Esophagus muscularis mucosa (tissue), 4 donors: Measurements from ENCODE around the gene SLC9A4.

Experiments used
- CTCF ChIP-seq, 3 experiments: fragments of 200-600 bp in 2 of 3; fragments of 450-650 bp in 1 of 3; sonication (generic) in 2 of 3; IDR thresholded peaks; one replicate each; pipeline ENCODE4 v1.5.1; 2017 to 2019; ENCODE audit warnings: antibody characterized with exemption in 3 of 3, mild to moderate bottlenecking in 2 of 3, moderate library complexity in 1 of 3
- EP300 ChIP-seq: sonication (generic); formaldehyde crosslinking; IDR thresholded peaks from one replicate; pipeline ENCODE4 v1.6.1; 2017; ENCODE audit warnings: antibody characterized with exemption
- POLR2AphosphoS5 ChIP-seq, 2 donors: sonication (generic); formaldehyde crosslinking; IDR thresholded peaks; one replicate each; pipeline ENCODE4 v1.6.1; 2017; ENCODE audit warnings: antibody characterized with exemption in 2 of 2

- TF ChIP-seq EP300 (no peak), POLR2AphosphoS5 (IDR thresholded peaks at IDR 0.05) (no peak), CTCF (IDR thresholded peaks at IDR 0.05) (no peak)
These were observed 12.6 kb upstream of the SLC9A4 start for GRCh38 chr2:102460467-102460866.
